Stimulated activated naive CD4-positive, alpha-beta T cell (primary cell): ENCODE results near the gene AFG3L2.
"Not testable (repeated sequence)": the region's sequence is repeated elsewhere in the genome, so short reads cannot be mapped to it uniquely, and the experiment has no call there.

Source experiments
- DNase-seq, 6 experiments: peaks; one replicate each; lab custom pipeline; 2025; lab: John Stamatoyannopoulos, UW

AFG3L2 gene

GRCh38 chr18:12397254-12397653 is 20.2 kb upstream of the AFG3L2 start:
- no peak for DNase-seq

GRCh38 chr18:12394428-12394827 is 17.4 kb upstream of the AFG3L2 start:
- no peak for DNase-seq

GRCh38 chr18:12393998-12394397 is 17.0 kb upstream of the AFG3L2 start:
- DNase-seq, result no peak

- DNase-seq, result no peak
Observed at GRCh38 chr18:12393510-12393909, 16.5 kb upstream of the AFG3L2 start.

GRCh38 chr18:12391487-12392165 is 14.6 kb upstream of the AFG3L2 start:
- peak; percentile 6 to 61 (median 17) for DNase-seq

GRCh38 chr18:12388442-12388841 is 11.4 kb upstream of the AFG3L2 start:
- DNase-seq, result no peak

- no peak for DNase-seq
Observed at GRCh38 chr18:12384261-12384660, 7.2 kb upstream of the AFG3L2 start.

- DNase-seq, result not testable (repeated sequence)
Observed at GRCh38 chr18:12383759-12384158, 6.7 kb upstream of the AFG3L2 start.

GRCh38 chr18:12382221-12382814 is 5.3 kb upstream of the AFG3L2 start:
- not testable (repeated sequence) for DNase-seq

GRCh38 chr18:12378198-12378558 is 1.2 kb upstream of the AFG3L2 start:
- DNase-seq, result not testable (repeated sequence)

- peak in 1 of 6 experiments; percentile 41 for DNase-seq
Observed at GRCh38 chr18:12377556-12378197, 650 bp upstream of the AFG3L2 start.

- no peak for DNase-seq
Observed at GRCh38 chr18:12376034-12376753, 833 bp downstream of the AFG3L2 start.

GRCh38 chr18:12374401-12374800 is 2.6 kb downstream of the AFG3L2 start:
- DNase-seq, result no peak

GRCh38 chr18:12373771-12374116 is 3.3 kb downstream of the AFG3L2 start:
- no peak for DNase-seq

- DNase-seq, result no peak
Observed at GRCh38 chr18:12373116-12373770, 3.8 kb downstream of the AFG3L2 start.

GRCh38 chr18:12372406-12372805 is 4.6 kb downstream of the AFG3L2 start:
- DNase-seq, result no peak

- no peak for DNase-seq
Observed at GRCh38 chr18:12371590-12371989, 5.4 kb downstream of the AFG3L2 start.

GRCh38 chr18:12369211-12369610 is 7.8 kb downstream of the AFG3L2 start:
- DNase-seq, result no peak

- DNase-seq, result no peak
Observed at GRCh38 chr18:12366784-12367183, 10.2 kb downstream of the AFG3L2 start.

GRCh38 chr18:12366379-12366778 is 10.6 kb downstream of the AFG3L2 start:
- no peak for DNase-seq

GRCh38 chr18:12362473-12363174 is 14.4 kb downstream of the AFG3L2 start:
- no peak for DNase-seq
